Uterus (tissue), 4 donors: ENCODE data around the gene HOMER1. TPM values are rescaled to one million over a fixed set of nuclear protein-coding genes. Genes with fewer than 3 reads are reported as not detected.

ENCODE experiments used
- DNase-seq, 2 donors: peaks; one replicate each; pipeline ENCODE4 v3.0.0-alpha.2; 2019 to 2020
- H3K27ac ChIP-seq, 2 donors: fragments of 200-600 bp; sonication (generic); 1 replicate in 1 of 2; 2 replicates in 1 of 2; pipeline ENCODE4 v1.5.1; 2016 to 2018
- H3K27me3 ChIP-seq, 2 donors: fragments of 200-600 bp; sonication (generic); one replicate each; pipeline ENCODE4 v1.5.1; 2018 to 2019; ENCODE audit warnings: control low read depth in 1 of 2
- H3K36me3 ChIP-seq, 2 donors: fragments of 200-600 bp; sonication (generic); one replicate each; pipeline ENCODE4 v1.5.1; 2019; ENCODE audit warnings: control low read depth in 1 of 2
- H3K4me1 ChIP-seq, 2 donors: fragments of 200-600 bp; sonication (generic); one replicate each; pipeline ENCODE4 v1.5.1; 2018 to 2019; ENCODE audit warnings: control low read depth in 1 of 2
- H3K4me3 ChIP-seq, 2 donors: fragments of 200-600 bp; sonication (generic); 1 replicate in 1 of 2; 2 replicates in 1 of 2; pipeline ENCODE4 v1.5.1; 2018 to 2019; ENCODE audit warnings: mild to moderate bottlenecking in 1 of 2
- H3K9me3 ChIP-seq, 2 donors: fragments of 200-600 bp; sonication (generic); one replicate each; pipeline ENCODE4 v1.5.1; 2019; ENCODE audit warnings: control low read depth in 1 of 2
- CTCF ChIP-seq, 4 experiments: fragments of 200-600 bp in 2 of 4; fragments of 450-650 bp in 2 of 4; sonication (generic) in 2 of 4; IDR thresholded peaks; one replicate each; pipeline ENCODE4 v1.5.1; 2016 to 2019; ENCODE audit warnings: antibody characterized with exemption in 4 of 4, mild to moderate bottlenecking in 2 of 4, moderate library complexity in 1 of 4
- POLR2A ChIP-seq, 2 donors: fragments of 450-650 bp; IDR thresholded peaks; one replicate each; pipeline ENCODE4 v1.6.1; 2016; ENCODE audit warnings: antibody characterized with exemption in 2 of 2, mild to moderate bottlenecking in 1 of 2, moderate library complexity in 1 of 2
- intact Hi-C: fragments of 100-400 bp; cut with DNase I; formaldehyde crosslinking; loops from one replicate; pipeline ENCODE4 v1.15.1; 2023; ENCODE audit warnings: low total_unique reads
- total RNA-seq, 4 donors: library from RNA; depleted of rRNA in 3 of 4; stranded (reverse); fragments of >200 nt in 3 of 4; gene quantifications; one replicate each; pipeline versions ENCODE4 v1.1.0 to v1.2.4, GENCODE V29; 2014 to 2023
- donor health status: DM: yes; HTN: yes; CAD: no.

The HOMER1 gene
- total RNA-seq, 4 donors from 2014 or later, result 2.8 to 34.1 (median 20.8) TPM

GRCh38 chr5:79490323-79490936 lies 23.5 kb downstream of the HOMER1 start:
- TF ChIP-seq POLR2A (IDR thresholded peaks at IDR 0.05) (no peak), CTCF (IDR thresholded peaks at IDR 0.05) (no peak)
- Histone ChIP-seq H3K36me3 (no peaks in the 10 kb centered on the region), H3K27me3 (no peaks in the 10 kb centered on the region), H3K4me1 (no peaks in the 10 kb centered on the region), H3K27ac (no peak overlapping the region), H3K9me3 (no peaks in the 10 kb centered on the region), H3K4me3 (no peak overlapping the region)
- DNase-seq, result no peak
- intact Hi-C loops, result no loop called here

- H3K36me3 ChIP-seq, result no peaks in the 10 kb centered on the region
- TF ChIP-seq POLR2A (IDR thresholded peaks at IDR 0.05) (no peak), CTCF (IDR thresholded peaks at IDR 0.05) (no peak)
- no peak overlapping the region for H3K27ac ChIP-seq
- intact Hi-C loops, result no loop called here
- H3K4me3 ChIP-seq, result no peak overlapping the region
- no peak for DNase-seq
- no peaks in the 10 kb centered on the region for H3K27me3 ChIP-seq
- no peaks in the 10 kb centered on the region for H3K9me3 ChIP-seq
- no peaks in the 10 kb centered on the region for H3K4me1 ChIP-seq
These were observed 24.2 kb downstream of the HOMER1 start for GRCh38 chr5:79489773-79490172.

- intact Hi-C loops, result no loop called here
- no peak overlapping the region for H3K4me3 ChIP-seq
These were observed 25.2 kb downstream of the HOMER1 start for GRCh38 chr5:79488775-79489174.

GRCh38 chr5:79488058-79488457 lies 25.9 kb downstream of the HOMER1 start:
- no peak overlapping the region for H3K27ac ChIP-seq
- intact Hi-C loops, result no loop called here
- DNase-seq, result no peak
- no peaks in the 10 kb centered on the region for H3K9me3 ChIP-seq
- H3K4me1 ChIP-seq, result no peaks in the 10 kb centered on the region
- H3K4me3 ChIP-seq, result no peak overlapping the region
- no peaks in the 10 kb centered on the region for H3K27me3 ChIP-seq
- no peaks in the 10 kb centered on the region for H3K36me3 ChIP-seq
- no peak for TF ChIP-seq CTCF (IDR thresholded peaks at IDR 0.05)
- no peak for TF ChIP-seq POLR2A (IDR thresholded peaks at IDR 0.05)

More at GRCh38 chr5:79488775-79489174, 25.2 kb downstream of the HOMER1 start:
- no peak for DNase-seq
- H3K27ac ChIP-seq, result no peak overlapping the region
- H3K36me3 ChIP-seq, result no peaks in the 10 kb centered on the region
- H3K9me3 ChIP-seq, result no peaks in the 10 kb centered on the region
- no peaks in the 10 kb centered on the region for H3K27me3 ChIP-seq
- H3K4me1 ChIP-seq, result no peaks in the 10 kb centered on the region
- TF ChIP-seq CTCF (IDR thresholded peaks at IDR 0.05), result no peak
- no peak for TF ChIP-seq POLR2A (IDR thresholded peaks at IDR 0.05)

GRCh38 chr5:79487251-79487650 lies 26.7 kb downstream of the HOMER1 start:
- Histone ChIP-seq H3K4me3 (no peak overlapping the region), H3K27me3 (no peaks in the 10 kb centered on the region), H3K9me3 (no peaks in the 10 kb centered on the region), H3K27ac (no peak overlapping the region), H3K4me1 (no peaks in the 10 kb centered on the region), H3K36me3 (no peaks in the 10 kb centered on the region)
- no peak for DNase-seq
- intact Hi-C loops, result no loop called here
- TF ChIP-seq POLR2A (IDR thresholded peaks at IDR 0.05), result no peak

GRCh38 chr5:79486116-79486515 lies 27.8 kb downstream of the HOMER1 start:
- Histone ChIP-seq H3K27me3 (no peaks in the 10 kb centered on the region), H3K4me3 (no peak overlapping the region), H3K9me3 (no peaks in the 10 kb centered on the region), H3K4me1 (no peaks in the 10 kb centered on the region), H3K36me3 (no peaks in the 10 kb centered on the region), H3K27ac (no peak overlapping the region)
- no peak for TF ChIP-seq POLR2A (IDR thresholded peaks at IDR 0.05)
- no peak for TF ChIP-seq CTCF (IDR thresholded peaks at IDR 0.05)
- intact Hi-C loops, result no loop called here
- DNase-seq, result no peak
